HG03196 (cell line): ENCODE data around the gene KLC1.
A peak's percentile ranks its signal among the peaks of the same experiment; 100 is the strongest.

Experiments used
- ATAC-seq: cut with Tn5 transposase; IDR thresholded peaks from one replicate; pipeline ENCODE4 v1.9.1; 2021; ENCODE audit not compliant: unreplicated experiment

The KLC1 gene

DNA sequence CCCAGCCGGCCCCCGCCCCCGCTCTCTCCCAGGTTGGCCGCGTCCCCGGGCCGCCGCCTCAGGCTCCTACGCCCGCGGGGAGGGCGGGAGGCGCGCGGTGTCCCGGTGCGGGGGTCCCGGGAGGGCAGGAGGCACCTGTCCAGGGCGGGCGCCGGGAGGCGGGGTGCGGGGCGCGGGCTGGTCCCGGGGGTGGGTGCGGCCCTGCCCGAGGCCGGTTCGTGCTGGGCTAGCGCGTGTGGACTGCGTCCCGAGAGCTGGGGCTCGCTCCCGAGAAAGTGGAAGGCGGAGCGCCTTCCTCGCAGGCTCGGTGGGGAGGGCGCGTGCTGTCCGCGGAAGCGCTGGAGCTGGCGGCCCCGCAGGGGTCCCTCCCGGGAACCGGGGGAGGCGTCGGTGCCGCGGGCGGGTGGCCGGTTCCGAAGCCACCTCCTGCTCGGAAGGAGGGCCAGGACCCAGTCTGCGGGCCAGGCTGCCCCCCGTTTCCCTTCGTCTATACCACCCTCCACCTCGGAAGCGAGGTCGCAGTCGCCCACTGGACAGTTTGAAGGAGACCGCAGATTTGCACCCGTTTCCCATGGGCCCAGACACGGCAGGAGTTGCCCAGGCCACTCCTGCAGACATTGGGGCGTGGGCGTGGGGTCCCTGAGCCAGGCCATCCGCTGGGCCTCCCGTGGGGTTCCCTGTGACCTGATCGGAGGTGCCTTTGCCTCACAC lies 87.2 kb downstream of the KLC1 start:
- peak; percentile 5 for ATAC-seq

DNA sequence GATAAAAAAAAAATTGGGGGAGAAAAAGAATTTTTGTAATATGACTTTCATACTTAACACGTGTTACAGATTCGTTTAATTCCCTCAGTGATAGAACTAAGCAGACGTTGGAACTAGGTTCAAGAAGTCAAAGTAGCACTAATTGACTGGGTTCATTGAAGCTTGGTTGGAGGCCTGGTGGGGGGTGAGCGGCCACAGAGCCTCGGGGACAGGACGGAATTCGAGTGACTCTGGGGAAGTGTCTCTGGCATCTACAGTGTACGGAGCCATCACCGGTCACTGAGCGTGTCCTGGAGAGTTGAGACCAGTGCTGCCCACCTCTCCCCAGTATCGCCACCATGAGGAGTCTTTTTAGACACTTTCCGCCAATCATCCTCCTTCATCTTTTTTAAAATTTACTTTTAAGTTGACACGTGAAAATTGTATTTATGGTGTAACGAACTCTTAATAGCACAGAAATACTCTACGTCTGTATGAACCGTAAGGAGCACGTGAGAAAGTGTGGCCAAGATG lies 87.9 kb downstream of the KLC1 start:
- ATAC-seq, result no peak

DNA sequence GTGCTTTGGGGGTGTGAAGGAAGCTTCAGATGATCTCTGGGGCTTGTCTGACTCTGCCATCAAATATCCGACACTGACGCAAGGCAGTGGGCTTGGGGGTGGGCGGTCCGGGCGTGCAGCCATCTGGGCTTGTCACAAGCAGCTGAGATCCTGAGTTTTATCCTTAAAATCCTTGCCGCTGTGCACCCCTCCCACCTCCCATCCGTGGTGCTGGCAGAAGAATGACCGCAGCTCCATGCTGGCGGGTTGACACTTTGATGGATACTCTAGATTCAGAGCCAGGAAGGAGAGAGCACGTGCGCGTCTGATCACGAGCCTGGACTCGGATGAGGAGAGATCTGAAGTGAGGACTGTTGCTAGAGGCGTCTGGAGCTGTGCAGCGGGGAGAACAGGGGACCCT lies 89.6 kb downstream of the KLC1 start:
- no peak for ATAC-seq

DNA sequence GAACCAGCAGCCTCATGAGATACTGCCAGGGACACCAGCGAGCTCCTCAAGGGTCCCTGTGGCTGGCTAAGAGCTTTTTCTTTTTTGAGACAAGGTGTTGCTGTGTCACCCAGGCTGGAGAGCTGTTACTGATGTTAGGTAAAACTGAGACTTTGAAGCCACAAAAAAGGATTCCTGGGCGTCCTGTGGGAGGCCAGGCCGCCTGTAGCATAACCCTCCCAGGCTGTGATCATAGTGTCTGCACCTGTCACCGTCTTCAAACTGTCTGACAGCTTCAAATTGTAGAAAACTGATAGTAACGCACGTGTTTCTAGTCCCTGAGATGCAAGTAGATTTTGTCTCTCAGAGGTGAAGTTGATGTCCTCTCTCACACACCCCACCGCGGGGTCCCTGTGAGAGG lies 90.7 kb downstream of the KLC1 start:
- no peak for ATAC-seq

DNA sequence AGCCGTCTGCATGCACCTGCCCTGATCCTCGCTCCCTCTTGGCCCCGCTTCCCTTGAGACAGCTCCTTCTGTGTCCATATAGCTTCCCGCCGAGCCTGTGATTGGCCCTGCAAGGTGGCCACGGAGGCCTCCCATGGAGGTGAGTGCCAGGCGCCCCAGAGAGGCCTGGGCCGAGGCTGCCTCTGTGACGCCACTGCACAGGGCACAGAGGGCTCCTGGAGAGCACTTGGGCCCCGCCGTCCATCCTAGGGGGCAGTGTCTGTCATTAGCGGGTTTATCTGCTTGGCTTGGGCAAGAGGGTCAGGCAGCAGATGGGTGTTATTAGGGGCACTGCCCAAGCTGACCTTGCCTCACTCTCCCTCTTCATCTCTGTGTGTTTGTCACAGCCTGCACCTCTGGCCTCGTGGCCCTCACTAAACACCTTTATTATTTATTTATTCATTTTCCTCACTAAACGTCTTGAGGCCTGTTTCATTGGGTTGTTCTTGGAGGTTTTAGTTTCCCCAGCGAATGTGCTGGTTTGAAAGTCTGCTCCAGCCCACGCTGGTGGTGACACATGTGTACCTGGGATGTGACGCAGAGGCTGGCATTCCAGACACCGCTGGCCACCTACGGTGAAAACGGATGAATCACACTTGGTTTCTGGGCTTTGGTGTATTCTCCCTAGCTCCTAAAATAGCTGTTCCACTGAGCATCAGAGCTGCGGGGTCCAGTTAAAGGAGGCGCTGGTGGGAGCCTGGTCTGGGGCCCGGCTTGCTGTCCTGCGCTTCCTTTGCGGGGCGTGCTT lies 92.5 kb downstream of the KLC1 start:
- ATAC-seq, result no peak

DNA sequence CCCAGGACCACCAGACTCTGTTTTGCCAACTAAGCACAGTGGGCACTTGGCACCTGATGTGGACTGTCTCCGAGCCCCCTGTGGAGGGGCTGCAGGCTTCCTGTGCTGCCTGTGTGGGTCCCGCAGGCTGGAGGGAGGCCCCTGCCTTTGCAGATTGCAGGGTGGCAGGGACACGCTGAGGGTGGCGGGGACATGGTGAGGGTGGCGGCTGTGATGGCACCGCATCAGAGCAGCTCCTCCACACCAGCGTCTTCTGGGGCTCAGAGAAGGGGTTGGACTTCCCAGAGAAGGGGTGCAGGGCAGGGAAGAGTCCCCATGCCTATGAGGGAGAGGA lies 94.7 kb downstream of the KLC1 start:
- no peak for ATAC-seq

DNA sequence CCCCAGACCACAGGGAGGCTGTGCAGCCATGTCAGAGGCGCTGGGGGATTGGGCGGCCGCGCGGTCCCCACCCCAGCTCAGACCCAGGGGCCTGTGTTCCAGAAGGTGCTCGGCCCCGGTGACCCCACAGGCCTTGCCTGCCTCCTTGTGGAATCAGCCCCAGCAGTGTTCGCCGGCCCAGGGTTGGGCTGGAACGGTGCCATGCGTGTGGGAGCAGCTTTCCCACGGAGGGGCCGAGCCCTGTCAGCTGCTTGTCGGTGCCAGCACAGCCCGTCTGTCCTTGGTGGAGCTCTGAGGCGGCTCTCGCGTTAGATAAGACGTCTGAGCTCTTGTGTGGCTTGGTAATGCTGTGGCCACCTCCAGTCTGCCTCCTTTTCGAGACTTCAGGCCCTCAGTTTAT lies 95.1 kb downstream of the KLC1 start:
- no peak for ATAC-seq

DNA sequence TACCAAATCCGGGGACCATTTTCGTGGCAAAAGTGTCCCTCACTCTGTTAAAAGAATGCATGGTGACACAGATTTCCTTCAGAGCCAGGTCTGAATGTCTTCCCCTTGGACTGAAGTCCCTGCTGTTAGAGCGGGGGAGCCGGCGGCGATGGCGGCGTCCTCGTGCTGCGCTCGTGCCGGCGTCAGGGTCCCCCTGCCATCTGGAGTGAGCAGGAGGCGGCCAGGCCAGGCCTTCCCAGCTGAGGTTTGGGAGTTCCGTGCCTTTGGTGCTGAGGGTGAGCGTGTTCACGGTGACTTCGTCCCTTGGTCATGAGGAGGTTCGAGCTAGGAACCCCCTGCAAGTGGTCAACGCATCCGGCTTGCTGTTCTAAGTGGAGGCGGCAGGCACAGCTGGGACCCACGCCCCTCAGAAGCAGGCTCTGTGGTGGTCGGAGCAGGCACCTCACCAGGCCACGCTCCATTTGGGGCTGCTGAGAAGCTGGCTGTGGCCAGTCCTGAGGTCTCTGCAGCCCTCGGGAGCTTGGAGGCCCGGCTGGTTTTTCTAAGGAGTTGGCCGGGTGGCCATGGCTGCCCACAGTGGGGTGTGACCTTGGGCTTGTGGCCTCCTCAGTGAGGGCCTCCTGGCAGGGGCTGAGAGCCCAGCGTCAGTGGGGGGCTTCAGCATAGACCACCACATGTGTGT lies 96.1 kb downstream of the KLC1 start:
- no peak for ATAC-seq

DNA sequence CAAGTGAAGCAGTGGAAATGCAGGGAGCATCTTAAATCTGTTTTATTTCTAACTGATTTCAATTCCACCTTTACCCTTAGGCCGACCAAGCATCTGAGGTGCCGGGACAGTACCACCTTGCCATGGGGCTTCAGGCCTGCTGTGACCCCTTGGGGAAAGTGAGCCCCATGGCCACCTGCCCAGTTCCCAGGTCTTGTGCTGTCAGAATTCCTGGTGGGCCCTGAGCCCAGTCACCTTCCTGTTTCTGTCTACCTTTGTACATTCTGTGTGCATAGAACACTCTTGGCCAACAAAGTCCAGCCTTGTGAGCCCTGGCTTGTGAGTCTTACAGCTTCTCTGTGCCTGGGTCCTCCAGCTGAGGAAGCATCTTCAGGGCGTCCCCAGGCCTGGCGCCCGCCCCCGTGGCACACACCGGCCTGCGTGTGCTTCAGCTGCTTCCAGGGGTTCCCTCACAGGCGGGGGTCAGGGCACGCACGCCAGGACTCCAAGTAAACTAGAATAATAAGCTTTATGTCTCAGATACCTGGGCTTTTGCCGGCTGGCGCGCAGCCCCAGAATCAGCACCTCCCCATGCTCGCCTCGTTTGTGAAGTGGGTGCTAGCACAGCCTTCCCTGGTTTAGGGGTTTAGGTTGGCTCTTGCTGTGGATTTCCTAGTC lies 96.9 kb downstream of the KLC1 start:
- ATAC-seq, result no peak

DNA sequence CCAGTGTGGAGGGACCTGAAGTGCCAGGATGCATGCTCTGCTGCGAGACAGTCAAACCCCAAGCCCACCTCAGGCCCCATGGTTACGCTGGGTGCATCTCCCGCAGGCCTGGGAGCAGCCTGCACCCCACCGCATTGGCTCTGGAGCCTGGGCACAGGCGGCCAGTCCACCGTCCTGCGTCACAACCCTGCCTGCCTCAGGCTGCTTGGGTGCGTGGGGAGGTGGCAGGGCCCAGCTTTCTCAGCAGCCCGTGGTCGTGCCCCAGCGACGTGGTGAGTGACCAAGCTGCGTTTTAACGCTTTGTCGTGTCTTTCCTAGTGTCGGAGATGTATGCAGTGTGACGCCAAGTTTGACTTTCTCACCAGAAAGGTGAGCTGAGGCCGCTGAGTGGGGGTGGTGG lies 97.5 kb downstream of the KLC1 start:
- ATAC-seq, result no peak

DNA sequence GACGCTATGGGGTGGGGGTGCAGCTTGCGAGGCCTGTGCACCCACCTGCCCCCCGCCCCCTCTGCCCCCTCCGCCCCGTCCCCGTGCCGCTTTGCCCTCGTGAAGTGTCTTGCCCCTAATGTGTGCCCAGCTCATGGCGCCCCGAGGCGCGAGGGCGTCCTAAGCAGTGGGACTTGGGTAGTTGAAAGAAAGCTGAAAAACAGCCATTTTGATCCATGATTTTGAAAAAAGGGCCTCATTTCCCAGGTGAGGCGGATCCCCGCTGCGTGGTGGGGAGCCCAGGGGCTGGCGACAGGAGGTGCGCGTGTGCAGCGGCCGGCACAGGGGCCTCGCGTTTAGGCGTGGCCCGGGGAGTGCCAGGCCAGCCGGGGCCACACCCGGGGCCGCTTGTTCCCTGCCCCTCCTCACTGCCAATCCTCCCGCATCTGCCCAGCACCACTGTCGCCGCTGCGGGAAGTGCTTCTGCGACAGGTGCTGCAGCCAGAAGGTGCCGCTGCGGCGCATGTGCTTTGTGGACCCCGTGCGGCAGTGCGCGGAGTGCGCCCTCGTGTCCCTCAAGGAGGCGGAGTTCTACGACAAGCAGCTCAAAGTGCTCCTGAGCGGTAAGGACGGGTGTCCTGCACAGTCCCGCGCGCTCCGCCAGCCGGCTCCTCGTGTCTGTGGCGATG lies 98.4 kb downstream of the KLC1 start:
- ATAC-seq, result no peak

DNA sequence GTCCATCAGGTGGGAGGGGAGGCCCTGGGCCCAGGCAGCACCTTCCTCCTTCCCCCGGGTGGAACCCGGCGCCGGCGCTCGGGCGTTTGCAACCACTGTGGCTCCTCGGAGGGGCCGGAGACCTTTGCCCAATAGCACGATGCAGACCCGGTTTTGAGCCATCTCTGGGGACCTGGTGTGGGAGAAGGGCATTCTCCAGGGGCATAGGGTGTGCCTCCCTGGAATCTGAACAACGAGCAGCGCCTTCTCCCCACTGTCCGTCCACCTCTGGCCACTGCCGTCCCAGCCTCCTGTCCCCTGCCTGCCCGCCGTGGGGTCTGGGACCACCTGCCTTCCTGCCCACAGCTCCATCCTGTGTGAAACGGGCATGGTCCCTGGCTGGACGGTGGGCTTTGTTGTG lies 99.1 kb downstream of the KLC1 start:
- ATAC-seq, result no peak

DNA sequence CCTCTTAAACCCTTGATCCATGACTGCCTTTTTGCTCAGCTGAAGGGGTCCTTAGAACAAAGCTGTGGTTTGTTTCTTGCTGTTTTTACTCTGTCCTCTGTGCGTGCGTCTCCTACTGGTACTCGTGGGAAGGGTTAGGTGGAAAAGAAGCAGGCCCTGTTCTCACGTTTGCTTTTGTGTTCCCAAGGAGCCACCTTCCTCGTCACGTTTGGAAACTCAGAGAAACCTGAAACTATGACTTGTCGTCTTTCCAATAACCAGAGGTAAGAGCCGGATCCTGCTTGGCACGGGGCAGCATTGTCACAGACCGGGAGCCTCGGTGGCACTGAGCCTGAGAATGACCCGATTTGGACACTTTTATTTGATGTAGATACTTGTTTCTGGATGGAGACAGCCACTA lies 99.7 kb downstream of the KLC1 start:
- ATAC-seq, result no peak

DNA sequence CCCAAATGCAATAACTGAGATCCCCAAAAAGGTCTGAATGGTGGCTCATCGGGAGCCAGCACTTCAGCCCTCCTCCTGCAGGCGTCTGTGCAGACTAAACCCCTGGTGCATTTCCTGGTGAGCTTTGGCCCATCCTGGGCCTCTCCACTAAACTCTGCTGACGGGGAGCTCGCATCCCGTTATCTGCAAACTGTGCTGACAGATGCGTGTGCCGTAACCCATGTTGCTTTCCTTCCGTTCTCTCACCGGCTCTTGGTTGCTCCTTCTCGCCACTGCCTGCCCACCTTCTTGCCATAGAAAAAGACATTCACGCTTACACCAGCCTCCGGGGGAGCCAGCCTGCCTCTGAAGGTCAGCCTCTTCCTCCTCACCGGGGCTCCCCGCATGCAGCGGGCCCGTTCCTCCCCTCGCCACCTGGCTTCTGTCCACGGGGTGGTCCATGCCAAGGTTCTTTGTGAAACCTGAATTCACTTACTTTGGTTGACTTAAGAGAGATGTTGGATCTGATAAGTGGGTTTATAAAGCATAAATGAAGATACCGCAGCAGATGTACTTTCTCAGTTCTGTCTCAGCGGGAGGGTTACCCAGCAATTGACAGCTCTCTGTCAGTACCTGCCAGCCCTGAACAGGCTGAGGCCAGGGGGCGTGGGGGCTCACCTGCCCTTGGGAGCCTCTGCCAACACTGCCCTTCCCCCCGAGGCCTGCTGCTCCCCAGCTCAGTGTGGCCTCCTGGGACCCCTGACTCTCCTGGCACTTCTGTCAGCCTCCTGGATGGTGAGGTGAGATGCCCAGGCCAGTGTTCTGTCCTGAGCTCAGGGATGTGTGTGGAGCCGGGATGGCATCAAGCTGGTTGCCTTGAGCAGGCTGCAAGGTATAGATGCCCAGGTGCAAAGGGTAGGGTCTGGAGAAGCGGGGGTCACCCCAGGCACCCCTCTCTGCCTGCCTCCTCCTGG lies 100.8 kb downstream of the KLC1 start:
- no peak for ATAC-seq

DNA sequence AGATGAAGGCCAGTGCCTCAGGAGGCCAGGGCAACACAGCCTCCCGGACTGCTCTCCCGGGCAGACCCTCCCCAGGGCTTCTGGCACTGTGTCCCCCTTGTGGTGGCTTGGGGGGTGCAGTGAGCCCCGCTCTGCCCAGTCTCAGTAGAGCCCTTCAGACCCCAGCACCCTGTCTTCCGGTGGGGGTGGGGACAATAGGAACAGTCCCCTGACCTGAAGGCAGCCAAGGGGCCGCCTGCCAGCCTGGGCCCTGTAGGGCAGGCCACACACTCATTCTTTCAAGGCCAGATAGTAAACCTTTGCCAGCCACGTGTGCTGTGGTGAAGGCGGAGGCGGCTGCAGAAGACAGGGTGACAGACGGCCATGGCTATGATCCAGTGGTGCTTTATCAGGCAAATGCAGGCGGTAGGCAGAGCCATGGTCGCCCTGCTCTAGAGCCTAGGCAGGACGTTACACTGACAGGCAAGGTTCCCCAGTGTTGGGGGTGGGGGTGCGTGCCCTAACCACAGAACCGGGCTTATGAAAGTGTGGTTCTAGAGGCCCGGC lies 101.6 kb downstream of the KLC1 start:
- no peak for ATAC-seq

DNA sequence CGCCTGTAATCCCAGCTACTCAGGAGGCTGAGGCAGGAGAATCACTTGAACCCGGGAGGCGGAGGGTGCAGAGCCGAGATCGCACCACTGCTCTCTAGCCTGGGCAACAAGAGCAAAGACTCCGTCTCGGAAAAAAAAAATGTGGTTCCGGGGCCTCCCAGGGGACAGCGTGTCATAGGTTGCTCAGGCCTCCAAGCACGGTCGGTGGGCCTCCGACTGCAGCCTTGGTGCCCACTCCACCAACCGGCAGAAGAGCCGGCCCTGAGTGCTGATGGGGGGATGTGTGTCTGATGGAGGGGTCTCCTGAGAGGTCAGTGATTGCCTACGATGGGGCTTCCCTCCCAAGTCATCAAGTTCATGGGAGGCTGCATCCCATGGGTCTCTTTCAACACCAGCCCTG lies 102.5 kb downstream of the KLC1 start:
- ATAC-seq, result no peak

DNA sequence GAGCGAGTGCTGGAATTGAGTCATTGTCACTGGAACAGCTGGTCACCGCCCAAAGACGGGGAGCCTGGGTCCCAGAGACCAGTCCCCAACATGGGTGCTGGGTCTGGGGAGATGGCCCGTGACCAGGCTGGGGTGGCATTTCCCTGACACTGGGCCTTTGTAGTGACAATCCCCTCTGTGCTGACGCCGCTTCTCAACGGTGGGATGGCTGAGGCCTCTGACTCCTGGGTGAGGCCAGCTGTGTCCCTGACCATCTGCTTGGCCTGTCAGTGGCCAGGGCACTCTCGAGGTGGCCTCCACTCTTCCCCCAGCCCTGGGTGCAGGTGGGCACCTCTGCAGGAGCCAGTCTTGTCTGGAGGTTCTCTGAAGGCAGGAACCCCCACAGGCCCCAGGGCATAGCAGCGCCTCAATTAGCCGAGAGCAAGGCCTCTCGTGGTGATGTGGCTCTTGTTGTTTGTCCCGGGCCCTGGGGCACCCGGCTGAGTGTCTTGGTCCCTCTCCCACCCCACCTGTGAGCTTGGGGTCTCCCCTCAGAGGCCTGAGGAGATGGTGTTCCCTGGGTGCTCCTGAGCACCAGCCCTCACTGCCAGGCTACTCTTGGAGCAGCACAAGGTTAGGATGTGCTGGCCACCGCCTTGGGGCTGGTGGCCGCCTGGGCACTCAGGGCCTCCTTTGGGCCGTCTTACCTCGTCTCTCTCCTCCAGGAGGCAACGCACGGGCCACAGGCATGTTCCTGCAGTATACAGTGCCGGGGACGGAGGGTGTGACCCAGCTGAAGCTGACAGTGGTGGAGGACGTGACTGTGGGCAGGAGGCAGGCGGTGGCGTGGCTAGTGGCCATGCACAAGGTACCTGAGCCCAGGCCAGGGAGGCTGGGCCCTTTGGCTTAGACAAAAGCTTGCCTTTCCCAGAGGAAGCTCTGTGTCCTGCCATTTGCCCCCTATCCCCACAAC lies 103.2 kb downstream of the KLC1 start:
- ATAC-seq, result no peak

DNA sequence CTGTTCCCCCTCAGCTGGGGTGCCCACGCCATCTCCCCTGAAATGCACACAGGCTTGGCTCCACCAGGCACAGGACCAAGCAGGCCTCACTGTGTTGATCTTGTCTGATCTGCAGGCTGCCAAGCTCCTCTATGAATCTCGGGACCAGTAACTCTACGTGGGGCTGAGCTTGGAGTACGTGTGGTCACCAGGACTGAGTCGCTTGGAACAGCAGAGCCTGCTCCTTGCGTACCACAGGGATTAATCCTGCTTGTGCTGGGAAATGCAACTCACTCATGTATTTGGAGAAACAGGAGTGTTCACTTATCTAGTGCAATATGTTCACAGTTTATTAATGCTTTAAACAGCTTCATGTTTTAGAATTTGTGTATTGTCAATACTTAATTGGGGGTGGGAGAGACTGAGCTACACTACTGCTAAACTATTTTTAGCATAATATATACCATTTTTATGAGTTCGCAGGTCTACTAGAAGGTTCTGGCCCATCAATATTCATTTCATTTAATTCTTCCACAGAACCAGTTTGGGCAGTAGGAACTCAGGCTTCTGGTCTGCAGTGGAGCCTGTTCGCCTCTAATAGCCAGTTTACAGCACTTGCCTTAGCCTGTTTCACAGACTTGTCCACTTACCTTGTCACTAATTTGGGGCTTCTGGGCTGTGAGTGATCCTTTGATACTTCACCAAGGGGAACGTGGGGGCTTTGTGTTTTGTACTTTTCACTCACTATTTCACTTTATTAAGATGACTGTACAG lies 104.0 kb downstream of the KLC1 start:
- ATAC-seq, result no peak
